GM12875 (cell line): Measurements from ENCODE around the gene ACAD8.
A peak's percentile ranks its signal among the peaks of the same experiment; 100 is the strongest.

Source experiments
- H3K4me3 ChIP-seq: one replicate; pipeline ENCODE4 v1.5.1; 2011; ENCODE audit warnings: low read depth, low read length, control low read depth
- TF ChIP-seq, protein P1 (sequence below): IDR thresholded peaks from 2 replicates; pipeline ENCODE4 v1.5.1; 2011; ENCODE audit warnings: low read depth, mild to moderate bottlenecking, control low read depth, inconsistent platforms, low read length, moderate library complexity, borderline replicate concordance; ENCODE audit not compliant: insufficient read depth

The ACAD8 gene

DNA sequence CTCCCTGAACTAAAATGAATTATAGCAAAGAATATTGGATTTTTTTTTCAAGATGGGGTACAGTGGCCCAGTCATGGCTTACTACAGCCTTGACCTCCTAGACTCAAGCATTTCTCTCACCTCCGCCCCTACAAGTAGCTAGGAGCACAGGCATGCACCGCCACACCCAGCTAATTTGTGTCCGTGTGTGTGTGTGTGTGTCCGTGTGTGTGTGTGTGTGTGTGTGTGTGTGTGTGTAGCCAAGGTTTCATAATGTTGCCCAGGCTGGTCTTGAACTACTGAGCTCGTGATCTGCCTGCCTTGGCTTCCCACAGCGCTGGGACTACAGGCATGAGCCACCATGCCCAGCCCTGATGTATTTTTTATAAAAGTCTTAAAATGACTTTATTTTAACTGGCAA, 12.8 kb upstream of the ACAD8 start:
- H3K4me3 ChIP-seq: no peak overlapping the region
- TF ChIP-seq, protein P1, sequence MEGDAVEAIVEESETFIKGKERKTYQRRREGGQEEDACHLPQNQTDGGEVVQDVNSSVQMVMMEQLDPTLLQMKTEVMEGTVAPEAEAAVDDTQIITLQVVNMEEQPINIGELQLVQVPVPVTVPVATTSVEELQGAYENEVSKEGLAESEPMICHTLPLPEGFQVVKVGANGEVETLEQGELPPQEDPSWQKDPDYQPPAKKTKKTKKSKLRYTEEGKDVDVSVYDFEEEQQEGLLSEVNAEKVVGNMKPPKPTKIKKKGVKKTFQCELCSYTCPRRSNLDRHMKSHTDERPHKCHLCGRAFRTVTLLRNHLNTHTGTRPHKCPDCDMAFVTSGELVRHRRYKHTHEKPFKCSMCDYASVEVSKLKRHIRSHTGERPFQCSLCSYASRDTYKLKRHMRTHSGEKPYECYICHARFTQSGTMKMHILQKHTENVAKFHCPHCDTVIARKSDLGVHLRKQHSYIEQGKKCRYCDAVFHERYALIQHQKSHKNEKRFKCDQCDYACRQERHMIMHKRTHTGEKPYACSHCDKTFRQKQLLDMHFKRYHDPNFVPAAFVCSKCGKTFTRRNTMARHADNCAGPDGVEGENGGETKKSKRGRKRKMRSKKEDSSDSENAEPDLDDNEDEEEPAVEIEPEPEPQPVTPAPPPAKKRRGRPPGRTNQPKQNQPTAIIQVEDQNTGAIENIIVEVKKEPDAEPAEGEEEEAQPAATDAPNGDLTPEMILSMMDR: no peak

DNA sequence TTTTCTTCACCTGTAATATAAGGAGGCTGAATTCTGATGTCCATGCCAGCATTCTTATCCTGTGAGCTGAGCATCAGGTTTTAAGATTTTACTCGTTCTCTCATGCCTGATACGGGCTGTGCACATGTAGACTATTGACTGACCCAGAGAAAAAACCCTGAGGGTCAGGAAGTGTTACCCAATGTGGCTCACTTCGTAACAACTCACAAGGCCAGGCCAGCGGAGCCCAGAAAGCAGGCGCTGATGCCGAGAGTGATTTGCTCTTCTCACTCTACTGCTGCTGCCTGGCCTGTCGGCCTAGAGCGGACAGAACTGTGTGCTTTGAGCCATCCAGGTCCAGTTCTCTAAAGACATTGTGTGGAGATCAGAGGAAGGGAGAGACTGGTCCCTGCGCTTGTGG, 11.0 kb upstream of the ACAD8 start:
- TF ChIP-seq, protein P1: no peak
- no peak overlapping the region for H3K4me3 ChIP-seq

DNA sequence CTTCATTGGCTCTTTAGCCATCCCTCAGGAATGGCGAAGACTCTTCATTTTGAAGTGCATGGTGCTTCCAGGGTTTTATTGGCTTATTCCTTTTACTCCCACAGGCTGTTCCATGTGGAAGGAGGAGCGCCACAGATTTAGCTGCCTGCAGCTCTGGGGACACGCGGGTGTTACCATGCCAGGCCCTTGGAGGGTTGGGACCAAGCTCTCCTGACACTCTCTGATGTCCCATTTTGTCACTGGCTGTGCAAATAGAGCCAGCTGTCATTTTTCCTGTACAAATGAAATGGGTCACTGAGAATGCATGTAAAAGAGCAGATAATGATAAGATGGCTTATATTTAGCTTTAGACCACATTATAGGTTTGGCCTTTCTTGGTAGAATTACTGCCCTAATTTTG, 9.5 kb upstream of the ACAD8 start:
- TF ChIP-seq, protein P1: no peak
- no peak overlapping the region for H3K4me3 ChIP-seq

DNA sequence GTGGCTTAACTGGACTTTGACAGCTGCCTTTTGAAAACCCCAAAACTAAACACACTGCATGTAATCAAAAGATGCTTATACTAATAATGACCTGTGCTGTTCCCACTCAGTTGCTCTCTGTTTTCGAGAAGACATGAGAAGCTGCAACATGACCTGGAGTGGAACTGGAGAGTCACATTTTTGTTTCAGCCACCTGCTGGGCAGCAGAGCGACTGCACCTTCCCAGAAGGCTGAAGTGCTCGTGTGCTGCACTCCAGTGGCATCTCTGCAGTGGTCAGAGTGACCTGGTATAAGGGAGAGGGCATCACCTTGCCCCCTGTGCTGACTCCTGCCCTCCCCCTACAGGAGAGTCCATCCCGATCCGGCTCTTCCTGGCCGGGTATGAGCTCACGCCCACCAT, 8.8 kb upstream of the ACAD8 start:
- no peak overlapping the region for H3K4me3 ChIP-seq
- TF ChIP-seq, protein P1: peak; percentile 76

DNA sequence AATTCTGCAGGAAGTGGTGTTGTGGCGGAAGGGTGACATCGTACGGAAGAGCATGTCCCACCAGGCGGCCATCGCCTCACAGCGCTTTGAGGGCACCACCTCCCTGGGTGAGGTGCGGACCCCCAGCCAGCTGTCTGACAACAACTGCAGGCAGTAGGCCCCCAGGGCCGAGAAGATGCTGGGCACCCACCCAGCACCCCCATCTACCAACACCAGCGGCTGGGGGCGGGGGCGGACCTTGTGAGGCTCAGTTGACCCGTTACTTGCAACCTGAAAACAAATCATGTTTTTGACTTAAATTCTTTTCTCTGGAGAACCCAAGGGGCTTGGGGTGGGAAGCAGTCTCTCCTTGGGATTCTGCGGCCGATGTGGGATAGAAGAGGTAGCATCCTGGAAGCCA, 7.9 kb upstream of the ACAD8 start:
- no peak overlapping the region for H3K4me3 ChIP-seq
- TF ChIP-seq, protein P1: no peak

DNA sequence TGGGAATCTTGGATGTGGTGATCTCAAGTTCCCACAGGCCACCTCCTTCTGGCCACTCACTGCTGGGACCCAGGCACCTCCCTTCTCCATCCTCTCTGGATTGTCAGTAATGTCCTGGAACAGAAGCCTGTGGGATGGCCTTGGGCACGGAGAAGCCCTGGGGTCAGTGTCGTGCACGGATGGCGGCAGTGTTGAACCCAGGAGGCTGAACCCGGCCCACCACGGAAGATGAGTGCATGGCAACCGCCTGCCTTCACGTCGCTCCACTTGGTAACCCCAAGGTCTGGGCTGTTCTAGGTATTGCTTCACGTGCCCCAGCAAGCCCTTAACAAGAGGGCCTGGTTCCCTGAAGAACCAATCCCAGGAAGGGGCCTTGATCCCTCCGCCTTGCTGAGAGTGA, 7.3 kb upstream of the ACAD8 start:
- no peak overlapping the region for H3K4me3 ChIP-seq
- TF ChIP-seq, protein P1: no peak

DNA sequence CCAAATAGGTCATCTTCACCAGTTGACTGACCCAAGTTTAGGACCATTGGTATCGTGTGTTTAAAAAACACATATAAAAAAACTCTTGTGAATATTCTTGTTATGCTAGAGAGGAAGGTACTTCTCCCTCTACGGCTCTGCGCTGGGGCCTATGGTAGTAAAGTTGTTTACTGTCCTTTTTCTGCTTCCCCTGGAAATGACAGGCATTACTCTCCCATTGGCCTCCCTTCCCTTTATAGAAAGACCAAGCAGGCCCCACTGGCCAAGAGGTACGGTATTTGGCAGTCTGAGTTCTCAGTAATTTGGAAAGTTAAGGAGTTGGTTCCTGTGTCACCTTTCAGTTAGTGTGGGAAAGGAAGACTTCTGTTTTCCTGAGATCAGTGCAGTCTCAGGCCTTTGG, 6.7 kb upstream of the ACAD8 start:
- no peak overlapping the region for H3K4me3 ChIP-seq
- TF ChIP-seq, protein P1: no peak
